GM21576 (cell line): ENCODE data around the gene TLCD1.

Experiments used
- ATAC-seq: cut with Tn5 transposase; IDR thresholded peaks from one replicate; pipeline ENCODE4 v1.9.1; 2021; ENCODE audit warnings: mild to moderate bottlenecking, moderate library complexity; ENCODE audit not compliant: unreplicated experiment

The TLCD1 gene

GRCh38 chr17:28693869-28694268, 32.2 kb downstream of the TLCD1 start:
- ATAC-seq, result no peak

DNA sequence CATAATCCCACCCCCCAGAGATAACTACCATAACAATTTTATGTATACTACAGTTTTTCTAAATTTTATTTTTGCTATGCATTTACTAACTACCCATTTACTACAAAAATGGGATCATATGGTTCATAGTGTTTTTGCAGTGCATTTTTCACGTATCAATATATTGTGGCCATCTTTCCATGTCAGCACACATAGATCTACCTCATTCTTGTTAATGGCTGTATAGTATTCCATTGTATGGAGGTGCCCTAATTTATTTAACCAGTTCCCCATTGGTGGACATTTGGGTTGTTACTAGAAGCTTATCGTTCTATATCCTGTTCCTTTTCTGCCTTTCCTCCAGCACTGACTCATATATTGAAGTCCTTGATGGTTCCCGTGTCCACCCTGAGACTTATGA, 37.0 kb downstream of the TLCD1 start:
- no peak for ATAC-seq

- ATAC-seq, result no peak
Measured at GRCh38 chr17:28688481-28688880, 37.6 kb downstream of the TLCD1 start.

DNA sequence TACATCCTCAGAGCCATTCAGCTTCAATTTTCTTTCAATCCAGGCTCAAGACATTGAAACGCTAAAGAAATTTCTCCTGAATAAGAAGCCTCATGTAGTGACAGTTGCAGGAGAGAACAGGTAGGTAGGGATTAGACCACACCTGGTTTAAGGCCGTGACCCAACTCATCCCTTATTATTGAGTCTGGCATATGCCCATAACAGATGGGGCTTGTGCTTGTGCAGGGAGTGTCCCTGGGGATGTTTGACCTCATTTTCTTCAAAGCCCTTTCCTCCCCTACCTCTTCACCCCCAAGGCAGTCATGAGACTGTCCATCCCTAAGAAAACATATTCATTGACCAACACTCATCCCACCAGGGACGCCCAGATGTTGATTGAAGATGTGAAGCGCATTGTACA, 39.7 kb downstream of the TLCD1 start:
- ATAC-seq, result no peak

- no peak for ATAC-seq
Measured at GRCh38 chr17:28685366-28685765, 40.7 kb downstream of the TLCD1 start.

GRCh38 chr17:28684963-28685362, 41.1 kb downstream of the TLCD1 start:
- ATAC-seq, result no peak

GRCh38 chr17:28682655-28683054, 43.4 kb downstream of the TLCD1 start:
- ATAC-seq, result no peak

DNA sequence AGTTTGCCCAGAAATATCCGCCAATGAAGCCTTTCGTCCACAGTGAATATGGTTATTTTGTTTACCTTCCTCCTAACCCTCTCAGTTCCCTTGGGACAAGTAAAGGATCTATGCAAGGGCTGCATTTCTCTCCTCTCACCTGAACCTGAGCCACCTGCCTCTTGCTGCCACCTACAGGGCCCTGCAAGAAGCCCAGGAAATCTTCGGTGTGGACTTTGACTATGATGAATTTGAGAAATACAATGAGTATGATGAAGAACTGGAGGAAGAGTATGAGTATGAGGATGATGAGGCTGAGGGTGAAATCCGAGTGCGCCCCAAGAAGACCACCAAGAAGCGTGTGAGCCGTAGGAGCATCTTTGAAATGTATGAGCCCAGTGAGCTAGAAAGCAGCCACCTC, 50.1 kb downstream of the TLCD1 start:
- no peak for ATAC-seq

DNA sequence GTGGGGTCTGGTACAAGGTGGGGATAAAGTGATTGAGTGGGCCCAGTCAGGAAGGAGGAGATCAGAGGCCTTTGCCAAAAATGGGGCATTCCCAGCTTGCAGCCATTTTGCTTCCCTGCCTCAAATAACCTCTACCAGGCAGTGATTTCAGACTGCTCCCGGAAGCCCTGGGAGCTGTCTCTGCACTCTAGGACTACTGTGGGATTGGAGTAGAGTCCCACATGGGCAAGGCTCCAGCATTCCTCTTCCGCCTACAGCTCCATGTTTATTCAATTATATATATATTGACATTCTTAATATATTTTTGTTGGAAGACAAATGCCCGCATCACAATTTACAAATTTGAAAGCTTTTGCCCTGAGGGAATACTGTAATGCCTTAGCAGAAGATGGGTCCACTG, 50.5 kb downstream of the TLCD1 start:
- no peak for ATAC-seq
